SH-SY5Y (cell line): ENCODE data around the gene MYCBPAP.

ENCODE experiments used
- GATA2 ChIP-seq: IDR thresholded peaks from 2 replicates; pipeline ENCODE4 v1.6.1; 2011; ENCODE audit warnings: mild to moderate bottlenecking, low read depth, low read length
- GATA3 ChIP-seq: IDR thresholded peaks from 2 replicates; pipeline ENCODE4 v1.6.1; 2011; ENCODE audit warnings: low read depth, mild to moderate bottlenecking, low read length, moderate library complexity

- no peak for TF ChIP-seq GATA2
- no peak for TF ChIP-seq GATA3
Observed at GRCh38 chr17:50487213-50488096, 20.8 kb upstream of the MYCBPAP start.
